Fibroblast of skin of right quadriceps (primary cell): ENCODE measurements around the gene OR51V1.
"Not testable (repeated sequence)": the region's sequence is repeated elsewhere in the genome, so short reads cannot be mapped to it uniquely, and the experiment has no call there.

Experiments
- DNase-seq: peaks from one replicate; pipeline ENCODE4 v3.0.0-alpha.2; 2013

The OR51V1 gene

GRCh38 chr11:5229796-5230195 lies 29.3 kb upstream of the OR51V1 start:
- DNase-seq = no peak

- DNase-seq = no peak
These were observed 28.9 kb upstream of the OR51V1 start for GRCh38 chr11:5229356-5229755.

DNA sequence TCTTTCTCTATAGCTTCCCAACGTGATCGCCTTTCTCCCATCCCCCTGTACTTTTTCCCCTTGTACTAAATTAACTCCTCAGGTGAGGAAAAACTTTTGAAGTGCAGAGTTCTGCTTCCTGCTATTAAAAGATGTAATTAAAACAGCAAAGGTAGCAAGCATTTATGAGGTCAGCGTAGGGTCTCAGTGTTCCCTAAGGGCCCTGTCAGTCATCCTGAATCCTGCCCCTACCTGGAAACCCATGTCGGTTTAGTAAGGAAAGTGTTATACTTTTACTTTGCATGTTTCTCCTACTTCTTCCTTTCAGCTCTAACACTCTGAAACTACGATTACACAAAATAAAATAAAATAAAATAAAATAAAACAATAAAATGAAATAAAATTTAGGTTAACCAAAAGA lies 27.6 kb upstream of the OR51V1 start:
- DNase-seq = no peak

GRCh38 chr11:5227681-5228080 lies 27.2 kb upstream of the OR51V1 start:
- DNase-seq = no peak

DNA sequence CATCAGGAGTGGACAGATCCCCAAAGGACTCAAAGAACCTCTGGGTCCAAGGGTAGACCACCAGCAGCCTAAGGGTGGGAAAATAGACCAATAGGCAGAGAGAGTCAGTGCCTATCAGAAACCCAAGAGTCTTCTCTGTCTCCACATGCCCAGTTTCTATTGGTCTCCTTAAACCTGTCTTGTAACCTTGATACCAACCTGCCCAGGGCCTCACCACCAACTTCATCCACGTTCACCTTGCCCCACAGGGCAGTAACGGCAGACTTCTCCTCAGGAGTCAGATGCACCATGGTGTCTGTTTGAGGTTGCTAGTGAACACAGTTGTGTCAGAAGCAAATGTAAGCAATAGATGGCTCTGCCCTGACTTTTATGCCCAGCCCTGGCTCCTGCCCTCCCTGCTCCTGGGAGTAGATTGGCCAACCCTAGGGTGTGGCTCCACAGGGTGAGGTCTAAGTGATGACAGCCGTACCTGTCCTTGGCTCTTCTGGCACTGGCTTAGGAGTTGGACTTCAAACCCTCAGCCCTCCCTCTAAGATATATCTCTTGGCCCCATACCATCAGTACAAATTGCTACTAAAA lies 26.3 kb upstream of the OR51V1 start, which contains the start of gene HBB:
HBB (minus strand) TSS at position 340 of the 579 bp plus-strand sequence; CDS start at position 290, 50 bp downstream.
- no peak for DNase-seq

DNA sequence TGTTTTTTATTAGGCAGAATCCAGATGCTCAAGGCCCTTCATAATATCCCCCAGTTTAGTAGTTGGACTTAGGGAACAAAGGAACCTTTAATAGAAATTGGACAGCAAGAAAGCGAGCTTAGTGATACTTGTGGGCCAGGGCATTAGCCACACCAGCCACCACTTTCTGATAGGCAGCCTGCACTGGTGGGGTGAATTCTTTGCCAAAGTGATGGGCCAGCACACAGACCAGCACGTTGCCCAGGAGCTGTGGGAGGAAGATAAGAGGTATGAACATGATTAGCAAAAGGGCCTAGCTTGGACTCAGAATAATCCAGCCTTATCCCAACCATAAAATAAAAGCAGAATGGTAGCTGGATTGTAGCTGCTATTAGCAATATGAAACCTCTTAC lies 25.0 kb upstream of the OR51V1 start:
- no peak for DNase-seq

- DNase-seq = no peak
These were observed 24.3 kb upstream of the OR51V1 start for GRCh38 chr11:5224538-5225479.

GRCh38 chr11:5223686-5224085 lies 23.2 kb upstream of the OR51V1 start:
- no peak for DNase-seq

DNA sequence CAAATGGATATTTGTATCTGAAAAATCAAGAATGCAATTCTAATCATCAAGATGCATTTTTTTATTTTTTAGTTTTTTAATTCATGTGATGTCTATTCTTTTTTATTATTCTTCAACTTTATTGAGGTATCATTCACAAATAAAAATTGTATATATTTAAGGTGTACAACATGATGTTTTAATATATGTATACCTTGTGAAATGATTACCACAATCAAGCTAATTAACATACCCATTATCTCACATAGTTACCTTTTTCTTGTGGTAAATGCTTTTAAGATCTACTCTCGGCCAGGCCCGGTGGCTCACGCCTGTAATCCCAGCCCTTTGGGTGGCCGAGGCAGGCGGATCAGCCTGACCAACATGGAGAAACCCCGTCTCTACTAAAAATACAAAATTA lies 22.7 kb upstream of the OR51V1 start:
- DNase-seq = no peak

GRCh38 chr11:5210376-5210885 lies 9.9 kb upstream of the OR51V1 start:
- no peak for DNase-seq

DNA sequence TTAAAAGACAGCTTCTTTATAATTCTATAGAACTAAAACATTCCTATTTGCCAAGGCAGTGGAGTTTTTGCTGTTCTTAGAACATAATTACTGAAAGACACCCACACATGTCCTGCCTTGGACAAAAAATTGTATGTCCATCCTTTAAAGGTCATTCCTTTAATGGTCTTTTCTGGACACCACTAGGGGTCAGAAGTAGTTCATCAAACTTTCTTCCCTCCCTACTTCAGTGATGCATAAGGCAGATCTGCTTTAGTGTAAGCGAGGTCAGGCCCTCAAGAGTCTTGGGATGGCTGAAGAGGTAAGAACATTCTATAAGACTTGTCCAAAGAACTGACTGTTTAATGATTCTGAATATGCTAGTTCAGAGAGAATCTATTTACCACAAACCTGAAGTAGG lies 4.3 kb upstream of the OR51V1 start:
- peak; percentile 52 for DNase-seq

GRCh38 chr11:5203366-5203765 lies 2.9 kb upstream of the OR51V1 start:
- DNase-seq = no peak

DNA sequence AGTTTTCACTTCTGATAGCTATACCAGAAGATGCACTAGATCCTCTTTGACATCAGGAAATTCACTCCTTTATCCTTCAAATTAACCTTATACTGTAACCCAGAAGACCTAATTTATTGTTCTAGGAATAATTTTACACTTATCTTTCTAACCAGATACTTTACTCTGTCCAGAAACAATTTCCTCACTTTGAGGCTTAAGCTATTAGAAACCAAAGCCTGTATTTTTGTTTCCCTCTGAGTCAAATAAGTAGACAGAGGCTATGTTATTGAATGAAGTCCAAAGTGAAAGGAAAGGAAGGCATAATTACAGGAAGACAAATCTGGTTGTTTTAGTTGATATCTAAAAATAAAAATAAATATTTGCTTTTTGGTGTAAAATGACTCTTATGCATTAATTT lies 2.2 kb downstream of the OR51V1 start:
- no peak for DNase-seq

DNA sequence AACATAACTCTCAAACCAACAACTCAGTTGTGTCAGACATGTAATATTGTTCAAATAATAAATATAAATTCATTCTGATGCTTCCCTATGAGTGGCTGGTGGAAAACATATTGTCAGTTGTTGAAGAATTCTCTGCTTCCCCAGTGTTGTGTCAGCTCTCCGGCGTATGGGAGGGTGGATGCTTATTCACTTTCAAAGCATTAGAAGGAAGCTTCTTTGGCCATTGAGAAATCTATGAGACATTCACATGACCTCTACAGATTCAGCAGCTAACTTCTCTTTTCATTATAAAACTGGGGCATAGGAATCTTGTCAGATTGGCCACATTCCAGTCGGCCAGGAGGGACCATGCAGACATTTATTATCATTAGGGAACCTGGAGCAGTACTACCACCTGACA lies 2.9 kb downstream of the OR51V1 start:
- DNase-seq = no peak

DNA sequence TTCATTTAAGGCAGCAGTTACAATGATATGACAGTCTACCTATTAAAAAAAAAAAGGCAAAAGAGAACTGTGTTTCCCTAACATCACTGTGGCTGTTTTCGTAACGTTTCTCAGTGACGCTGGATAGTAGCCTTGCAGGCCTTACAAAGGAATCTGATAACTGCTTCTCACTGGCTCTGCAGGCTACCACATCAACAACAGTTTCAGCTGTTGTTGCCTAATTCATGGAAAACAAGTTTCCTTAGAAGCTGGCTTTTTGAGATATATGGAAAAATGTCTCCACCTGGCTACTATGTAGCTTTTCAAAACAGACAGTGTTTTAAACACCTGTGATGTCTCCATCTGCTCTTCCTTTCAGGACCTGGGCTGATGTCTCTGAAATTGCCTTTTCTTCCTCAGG lies 3.8 kb downstream of the OR51V1 start:
- DNase-seq = no peak

DNA sequence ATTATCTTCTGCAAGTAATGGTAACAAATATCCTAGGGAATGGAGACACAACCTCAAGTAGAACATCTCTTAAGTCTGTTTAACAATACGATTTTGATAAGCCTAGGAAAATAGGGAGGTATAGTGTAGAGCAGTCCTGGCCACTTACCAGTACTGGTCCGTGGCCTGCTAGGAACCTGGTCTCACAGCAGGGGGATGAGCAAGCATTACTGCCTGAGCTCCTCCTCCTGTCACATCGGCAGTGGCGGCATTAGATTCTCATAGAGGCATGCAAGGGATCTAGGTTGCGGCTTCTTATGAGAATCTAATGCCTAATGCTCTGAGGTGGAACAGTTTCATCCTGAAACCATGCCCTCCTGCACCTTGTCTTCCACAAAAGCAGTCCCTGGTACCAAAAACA lies 4.4 kb downstream of the OR51V1 start:
- DNase-seq = no peak

DNA sequence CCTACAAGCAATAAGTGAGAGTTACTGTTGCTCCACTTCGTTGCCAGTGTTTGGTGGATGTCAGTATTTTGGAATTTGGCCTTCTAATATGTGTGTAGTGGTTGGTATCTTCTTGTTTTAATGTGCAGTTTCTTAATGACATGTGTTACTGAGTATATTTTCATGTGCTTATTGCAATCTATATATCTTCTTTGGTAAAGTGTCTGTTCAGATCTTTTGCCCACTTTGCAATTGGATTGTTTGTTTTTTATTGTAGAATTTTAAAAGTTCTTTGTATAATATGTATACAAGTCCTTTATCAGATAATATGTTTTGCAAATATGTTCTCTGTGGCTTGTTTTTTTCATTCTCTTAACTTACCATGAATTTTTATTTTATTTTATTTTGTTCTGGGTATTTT lies 7.7 kb downstream of the OR51V1 start:
- DNase-seq = no peak

DNA sequence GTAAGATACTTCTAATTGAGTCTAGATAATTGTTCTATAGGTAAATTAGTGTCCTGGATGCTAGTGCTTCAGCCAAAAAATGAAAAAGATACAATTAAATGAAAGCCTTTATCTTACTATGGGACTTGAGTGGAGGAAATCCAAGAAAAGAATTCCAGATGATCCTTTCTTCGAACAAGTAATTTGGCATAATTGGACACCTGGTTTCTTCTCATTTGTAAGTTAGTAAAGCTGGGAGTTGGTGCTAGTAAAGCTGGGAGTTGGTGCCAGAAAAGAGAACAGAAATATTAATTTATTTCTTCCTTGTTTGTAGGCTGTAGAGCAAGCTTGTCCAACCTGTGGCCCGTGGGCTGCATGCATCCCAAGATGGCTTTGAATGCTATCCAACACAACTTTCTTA lies 12.3 kb downstream of the OR51V1 start:
- DNase-seq = no peak

DNA sequence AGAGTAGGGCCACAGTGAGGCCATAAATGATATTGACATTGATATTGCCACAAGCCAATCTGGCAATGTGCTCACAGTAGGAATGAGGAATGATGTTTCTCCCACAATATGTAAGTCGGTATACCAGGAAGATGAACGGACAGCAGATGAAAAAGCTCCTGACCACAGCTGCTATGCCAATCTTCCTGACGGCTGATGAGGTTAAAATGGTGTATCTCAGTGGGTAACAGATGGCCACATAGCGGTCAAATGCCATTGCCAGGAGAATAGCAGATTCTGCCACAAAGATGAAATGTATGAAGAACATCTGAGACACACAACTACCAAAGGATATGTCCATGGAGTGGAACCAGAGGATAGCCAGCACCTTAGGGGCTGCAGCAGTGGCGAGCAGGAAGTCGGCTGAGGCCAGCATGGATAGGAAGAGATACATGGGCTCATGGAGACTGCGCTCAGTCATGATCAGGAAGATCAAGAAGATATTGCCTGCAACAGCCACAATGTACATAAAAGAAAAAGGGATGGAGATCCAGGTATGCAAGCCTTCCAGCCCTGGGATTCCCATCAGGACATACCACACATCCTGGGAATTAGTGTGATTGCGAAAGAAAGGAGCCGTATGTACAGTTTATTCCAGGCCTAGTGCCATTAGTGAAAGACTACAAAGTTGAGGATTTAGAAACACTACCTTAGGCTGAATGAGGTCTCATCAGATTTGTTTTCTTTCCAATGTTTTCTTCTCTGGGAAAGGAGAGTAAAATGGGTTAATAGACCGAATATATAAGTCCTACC lies 22.2 kb downstream of the OR51V1 start:
- no peak for DNase-seq

DNA sequence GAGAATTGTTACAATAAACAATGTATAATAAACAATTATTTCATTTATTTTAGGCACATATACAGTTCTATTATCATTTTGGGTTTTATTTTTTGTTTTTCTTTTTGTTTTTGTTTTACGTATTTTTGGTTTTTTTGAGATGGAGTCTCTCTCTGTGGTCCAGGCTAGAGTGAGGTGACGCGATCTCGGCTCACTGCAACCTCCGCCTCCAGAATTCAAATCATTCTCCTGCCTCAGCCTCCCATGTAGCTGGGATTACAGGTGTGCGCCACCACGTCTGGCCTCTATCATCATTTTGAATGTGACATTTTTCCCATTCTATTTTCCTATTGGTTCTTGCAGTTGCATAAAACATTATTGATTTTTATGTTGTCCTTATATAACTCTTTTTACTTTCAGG lies 25.5 kb downstream of the OR51V1 start:
- no peak for DNase-seq

GRCh38 chr11:5171856-5172255 lies 28.6 kb downstream of the OR51V1 start:
- DNase-seq = no peak

- DNase-seq = not testable (repeated sequence)
These were observed 34.6 kb downstream of the OR51V1 start for GRCh38 chr11:5165898-5166297.

GRCh38 chr11:5164807-5165206 lies 35.7 kb downstream of the OR51V1 start:
- DNase-seq = not testable (repeated sequence)
